Neuronal stem cell (in vitro differentiated cells): ENCODE results near the gene GPX2. TPM values are rescaled to one million over a fixed set of nuclear protein-coding genes. Genes with fewer than 3 reads are reported as not detected.

Source experiments
- DNase-seq: peaks from one replicate; pipeline ENCODE4 v3.0.0-alpha.2; 2013; ENCODE audit warnings: low spot score
- H2AFZ ChIP-seq: one replicate; pipeline ENCODE4 v1.6.1; 2013; ENCODE audit warnings: mild to moderate bottlenecking, low read length, inconsistent platforms
- H2AK5ac ChIP-seq: 2 replicates; pipeline ENCODE4 v1.6.1; 2013; ENCODE audit warnings: low read depth, mild to moderate bottlenecking, inconsistent platforms, low read length, moderate library complexity, mixed read lengths
- H2BK120ac ChIP-seq: 2 replicates; pipeline ENCODE4 v1.6.1; 2013; ENCODE audit warnings: low read depth, mild to moderate bottlenecking, inconsistent platforms, low read length, moderate library complexity, mixed read lengths
- H2BK12ac ChIP-seq: one replicate; pipeline ENCODE4 v1.6.1; 2013; ENCODE audit warnings: low read length, inconsistent platforms
- H2BK15ac ChIP-seq: 2 replicates; pipeline ENCODE4 v1.6.1; 2013; ENCODE audit warnings: mild to moderate bottlenecking, low read length, inconsistent platforms, mixed read lengths
- H2BK5ac ChIP-seq: one replicate; pipeline ENCODE4 v1.6.1; 2013; ENCODE audit warnings: inconsistent platforms, mild to moderate bottlenecking, low read length, moderate library complexity
- H3K14ac ChIP-seq: one replicate; pipeline ENCODE4 v1.6.1; 2013; ENCODE audit warnings: low read length, inconsistent platforms
- H3K18ac ChIP-seq: 2 replicates; pipeline ENCODE4 v1.6.1; 2013; ENCODE audit warnings: low read length, inconsistent platforms
- H3K23ac ChIP-seq: 2 replicates; pipeline ENCODE4 v1.6.1; 2013; ENCODE audit warnings: low read depth, mild to moderate bottlenecking, mixed read lengths, low read length, inconsistent platforms; ENCODE audit not compliant: poor library complexity
- H3K27ac ChIP-seq: replicated peaks from 3 replicates; pipeline ENCODE4 v1.5.1; 2013; ENCODE audit warnings: low read length, inconsistent platforms
- H3K27me3 ChIP-seq, 3 experiments: 2 replicates each; pipeline ENCODE4 v1.6.1; 2013; ENCODE audit warnings: low read length in 3 of 3, mild to moderate bottlenecking in 2 of 3, inconsistent platforms in 1 of 3, low read depth in 1 of 3, mixed read lengths in 1 of 3, moderate library complexity in 1 of 3; ENCODE audit not compliant: control insufficient read depth in 3 of 3, insufficient read depth in 3 of 3
- H3K36me3 ChIP-seq, 2 donors: replicated peaks in 1 of 2; 2 replicates each; pipeline ENCODE4 v1.6.1; 2013; ENCODE audit warnings: low read length in 2 of 2; ENCODE audit not compliant: control insufficient read depth in 2 of 2, insufficient read depth in 2 of 2
- H3K4ac ChIP-seq: 2 replicates; pipeline ENCODE4 v1.6.1; 2013; ENCODE audit warnings: inconsistent platforms, mild to moderate bottlenecking, low read length, moderate library complexity
- H3K4me1 ChIP-seq, 2 donors: 1 replicate in 1 of 2; 2 replicates in 1 of 2; pipeline ENCODE4 v1.6.1; 2013; ENCODE audit warnings: low read length in 2 of 2, low read depth in 1 of 2; ENCODE audit not compliant: control insufficient read depth in 2 of 2, insufficient read depth in 1 of 2
- H3K4me2 ChIP-seq: one replicate; pipeline ENCODE4 v1.6.1; 2013; ENCODE audit warnings: mild to moderate bottlenecking, low read length, inconsistent platforms; ENCODE audit not compliant: insufficient read depth, poor library complexity, severe bottlenecking
- H3K4me3 ChIP-seq, 2 donors: 2 replicates each; pipeline ENCODE4 v1.5.1; 2013; ENCODE audit warnings: low read length in 2 of 2, mild to moderate bottlenecking in 2 of 2, inconsistent platforms in 1 of 2, moderate library complexity in 1 of 2
- H3K79me1 ChIP-seq: one replicate; pipeline ENCODE4 v1.6.1; 2013; ENCODE audit warnings: low read depth, mild to moderate bottlenecking, inconsistent platforms, low read length, moderate library complexity
- H3K9ac ChIP-seq: one replicate; pipeline ENCODE4 v1.6.1; 2013; ENCODE audit warnings: mild to moderate bottlenecking, low read depth, low read length, inconsistent platforms; ENCODE audit not compliant: poor library complexity
- H3K9me3 ChIP-seq, 2 donors: replicated peaks in 1 of 2; 2 replicates each; pipeline versions ENCODE3 to v1.6.1; 2013; ENCODE audit warnings: low read length in 2 of 2, mild to moderate bottlenecking in 2 of 2, inconsistent platforms in 1 of 2, low read depth in 1 of 2, mixed read lengths in 1 of 2, moderate library complexity in 1 of 2; ENCODE audit not compliant: control insufficient read depth in 2 of 2, insufficient read depth in 1 of 2
- H4K8ac ChIP-seq: one replicate; pipeline ENCODE4 v1.6.1; 2013; ENCODE audit warnings: low read depth, mild to moderate bottlenecking, inconsistent platforms, low read length, moderate library complexity
- H4K91ac ChIP-seq: one replicate; pipeline ENCODE4 v1.6.1; 2013; ENCODE audit warnings: low read length, low read depth, mild to moderate bottlenecking, inconsistent platforms; ENCODE audit not compliant: poor library complexity
- WGBS, 2 donors: extraction: QIAGEN DNeasy Blood & Tissue Kit; methylation state at CpG; one replicate each; pipeline ENCODE4 v1.1.7; 2013; ENCODE audit warnings: missing lambda C conversion rate in 2 of 2, mixed read lengths in 1 of 2; ENCODE audit not compliant: insufficient read length in 2 of 2, insufficient replicate concordance in 1 of 2; ENCODE audit errors: extremely low coverage in 2 of 2; 5-methylcytosine and 5-hydroxymethylcytosine counted together
- polyA plus RNA-seq, 2 experiments: library from polyadenylated mRNA; stranded (reverse); fragments of 200-250 nt; gene quantifications; one replicate each; pipeline ENCODE4 v1.2.3, GENCODE V29; 2013

The GPX2 gene
- 0.11 TPM for polyA plus RNA-seq (2013, experiment 1 of 2)
- 0.08 TPM for polyA plus RNA-seq (2013, experiment 2 of 2)

- H3K9ac ChIP-seq = no peak within 1 kb of the TSS
- no peak for DNase-seq
- no peak within 1 kb of the TSS for H3K14ac ChIP-seq
- no peak within 1 kb of the TSS for H2BK5ac ChIP-seq
- H2BK120ac ChIP-seq = no peak within 1 kb of the TSS
- H3K4me3 ChIP-seq = no peak within 1 kb of the TSS
- H2BK15ac ChIP-seq = no peak within 1 kb of the TSS
- WGBS, 2 donors = no CpG with 5 or more reads among the region's 13 CpGs
- no peak within 1 kb of the TSS for H2AFZ ChIP-seq
- H3K79me1 ChIP-seq = no peaks in the 10 kb centered on the region
- no peak within 1 kb of the TSS for H3K23ac ChIP-seq
- no peak within 1 kb of the TSS for H3K4ac ChIP-seq
- H2BK12ac ChIP-seq = no peak within 1 kb of the TSS
- H3K4me1 ChIP-seq = peaks cover 0 to 1% of the 10 kb centered on the region in 2 donors
- H3K9me3 ChIP-seq = no peaks in the 10 kb centered on the region
- H4K8ac ChIP-seq = no peak within 1 kb of the TSS
- no peak within 1 kb of the TSS for H4K91ac ChIP-seq
- H3K4me2 ChIP-seq = no peak within 1 kb of the TSS
- peaks cover 5 to 50% of the 10 kb centered on the region in 2 donors for H3K36me3 ChIP-seq
- no peak within 1 kb of the TSS for H2AK5ac ChIP-seq
- H3K18ac ChIP-seq = no peak within 1 kb of the TSS
- no peaks in the 10 kb centered on the region for H3K27me3 ChIP-seq
- H3K27ac ChIP-seq = no peak within 1 kb of the TSS
Measured at GRCh38 chr14:64942531-64943111, at the start of gene GPX2. GPX2 (minus strand) TSS chr14:64942745; CDS start chr14:64942726, 19 bp downstream.

- Histone ChIP-seq H3K4ac (no peak overlapping the region), H2AFZ (no peak overlapping the region), H3K4me1 (peaks cover 0 to 2% of the 10 kb centered on the region in 2 donors), H2BK5ac (no peak overlapping the region), H3K14ac (no peak overlapping the region), H2AK5ac (no peak overlapping the region), H3K18ac (no peak overlapping the region), H2BK12ac (no peak overlapping the region), H3K27me3 (no peaks in the 10 kb centered on the region), H2BK120ac (no peak overlapping the region), H3K36me3 (no peaks in the 10 kb centered on the region), H3K4me3 (no peak overlapping the region), H3K9me3 (no peaks in the 10 kb centered on the region), H3K23ac (no peak overlapping the region), H3K79me1 (peaks cover 3% of the 10 kb centered on the region), H4K8ac (no peak overlapping the region), H3K9ac (no peak overlapping the region), H4K91ac (no peak overlapping the region), H3K27ac (no peak overlapping the region), H3K4me2 (no peak overlapping the region), H2BK15ac (no peak overlapping the region)
- WGBS, 2 donors = no CpG with 5 or more reads among the region's 4 CpGs
- no peak for DNase-seq
Measured at GRCh38 chr14:64990939-64991338, 48.4 kb upstream of the GPX2 start.

GRCh38 chr14:64990296-64990695 is 47.8 kb upstream of the GPX2 start:
- Histone ChIP-seq H2BK12ac (no peak overlapping the region), H3K4me3 (no peak overlapping the region), H3K4me1 (peaks cover 0 to 2% of the 10 kb centered on the region in 2 donors), H3K14ac (no peak overlapping the region), H2AFZ (no peak overlapping the region), H3K27ac (no peak overlapping the region), H2AK5ac (no peak overlapping the region), H2BK5ac (no peak overlapping the region), H4K8ac (no peak overlapping the region), H2BK120ac (no peak overlapping the region), H3K79me1 (peaks cover 3% of the 10 kb centered on the region), H4K91ac (no peak overlapping the region), H3K18ac (no peak overlapping the region), H3K36me3 (no peaks in the 10 kb centered on the region), H3K9me3 (no peaks in the 10 kb centered on the region), H3K4me2 (no peak overlapping the region), H2BK15ac (no peak overlapping the region), H3K4ac (no peak overlapping the region), H3K23ac (no peak overlapping the region), H3K9ac (no peak overlapping the region), H3K27me3 (peaks cover 0 to 2% (median 0%) of the 10 kb centered on the region in 3 experiments)
- no CpG with 5 or more reads among the region's 3 CpGs for WGBS, 2 donors
- DNase-seq = no peak

- H2AK5ac ChIP-seq = peak overlapping the region; percentile 73
- H3K9me3 ChIP-seq = no peaks in the 10 kb centered on the region
- peaks cover 3% of the 10 kb centered on the region for H3K79me1 ChIP-seq
- H2AFZ ChIP-seq = peak overlapping the region; percentile 94
- no peak overlapping the region for H3K4ac ChIP-seq
- no peak overlapping the region for H2BK12ac ChIP-seq
- H3K9ac ChIP-seq = peak overlapping the region; percentile 89
- peaks cover 0 to 5% (median 0%) of the 10 kb centered on the region in 3 experiments for H3K27me3 ChIP-seq
- H3K4me2 ChIP-seq = peak overlapping the region; percentile 86
- H4K8ac ChIP-seq = no peak overlapping the region
- peak overlapping the region; percentile 27 for H3K23ac ChIP-seq
- no peak for DNase-seq
- no peak overlapping the region for H4K91ac ChIP-seq
- H3K27ac ChIP-seq = no peak overlapping the region
- H2BK15ac ChIP-seq = no peak overlapping the region
- H3K18ac ChIP-seq = peak overlapping the region; percentile 87
- peak overlapping the region; percentile 90 to 92 for H3K4me3 ChIP-seq
- H2BK5ac ChIP-seq = peak overlapping the region; percentile 0
- peak overlapping the region; percentile 92 for H3K14ac ChIP-seq
- H2BK120ac ChIP-seq = no peak overlapping the region
- peaks cover 0 to 2% of the 10 kb centered on the region in 2 donors for H3K4me1 ChIP-seq
- H3K36me3 ChIP-seq = no peaks in the 10 kb centered on the region
- no CpG with 5 or more reads among the region's 8 CpGs for WGBS, 2 donors
Measured at GRCh38 chr14:64987438-64987767, 44.9 kb upstream of the GPX2 start.
